SU-DHL-6 (cell line): Measurements from ENCODE around the gene DCUN1D2.

Experiments
- EZH2phosphoT487 ChIP-seq: fragments of 200-600 bp; sonication (generic), shearing (Covaris generic); conservative IDR thresholded peaks from 2 replicates; pipeline ENCODE4 v1.6.1; 2018; ENCODE audit warnings: mild to moderate bottlenecking, antibody characterized with exemption, low read length, moderate library complexity, mixed read lengths
- TF ChIP-seq, protein P1 (sequence below): fragments of 200-600 bp; sonication (generic); IDR thresholded peaks from one replicate; pipeline ENCODE4 v1.5.1; 2017; ENCODE audit warnings: antibody characterized with exemption, mild to moderate bottlenecking, low read length, moderate library complexity; ENCODE audit not compliant: insufficient read depth, poor library complexity, severe bottlenecking

DNA sequence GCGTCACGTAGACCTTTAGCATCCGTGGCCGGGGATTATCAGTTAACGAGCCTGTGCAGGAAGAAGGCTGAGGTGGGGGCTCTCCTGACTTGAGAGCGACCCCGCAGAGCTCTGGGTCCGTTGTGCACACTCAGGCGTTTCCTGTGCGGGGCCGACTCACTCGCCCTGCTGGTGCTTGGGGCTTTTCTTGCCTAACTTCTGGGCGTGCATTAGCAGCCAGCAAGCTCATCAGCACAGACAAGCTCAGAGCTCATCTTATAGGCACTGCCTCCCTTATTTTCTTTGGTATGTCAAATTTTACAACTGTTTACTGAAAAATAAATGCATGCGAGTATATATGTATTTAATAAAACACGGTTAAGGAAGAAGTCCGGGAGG is 60.9 kb downstream of the DCUN1D2 start:
- TF ChIP-seq, protein P1, sequence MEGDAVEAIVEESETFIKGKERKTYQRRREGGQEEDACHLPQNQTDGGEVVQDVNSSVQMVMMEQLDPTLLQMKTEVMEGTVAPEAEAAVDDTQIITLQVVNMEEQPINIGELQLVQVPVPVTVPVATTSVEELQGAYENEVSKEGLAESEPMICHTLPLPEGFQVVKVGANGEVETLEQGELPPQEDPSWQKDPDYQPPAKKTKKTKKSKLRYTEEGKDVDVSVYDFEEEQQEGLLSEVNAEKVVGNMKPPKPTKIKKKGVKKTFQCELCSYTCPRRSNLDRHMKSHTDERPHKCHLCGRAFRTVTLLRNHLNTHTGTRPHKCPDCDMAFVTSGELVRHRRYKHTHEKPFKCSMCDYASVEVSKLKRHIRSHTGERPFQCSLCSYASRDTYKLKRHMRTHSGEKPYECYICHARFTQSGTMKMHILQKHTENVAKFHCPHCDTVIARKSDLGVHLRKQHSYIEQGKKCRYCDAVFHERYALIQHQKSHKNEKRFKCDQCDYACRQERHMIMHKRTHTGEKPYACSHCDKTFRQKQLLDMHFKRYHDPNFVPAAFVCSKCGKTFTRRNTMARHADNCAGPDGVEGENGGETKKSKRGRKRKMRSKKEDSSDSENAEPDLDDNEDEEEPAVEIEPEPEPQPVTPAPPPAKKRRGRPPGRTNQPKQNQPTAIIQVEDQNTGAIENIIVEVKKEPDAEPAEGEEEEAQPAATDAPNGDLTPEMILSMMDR, result no peak
- no peak for TF ChIP-seq EZH2phosphoT487
